Astrocyte of the cerebellum (primary cell): ENCODE measurements around the gene PMS1.

Experiments
- DNase-seq: peaks from one replicate; pipeline ENCODE4 v3.0.0-alpha.2; 2011; ENCODE audit warnings: low read depth
- H3K4me3 ChIP-seq: 2 replicates; pipeline ENCODE4 v1.5.1; 2011; ENCODE audit warnings: mild to moderate bottlenecking, low read depth, low read length, moderate library complexity
- in situ Hi-C: cut with HindIII; loops from 2 replicates; pipeline ENCODE4 v1.10.0; 2017; ENCODE audit warnings: low sequenced_read_pairs
- TF ChIP-seq, protein P1 (sequence below): IDR thresholded peaks from 2 replicates; pipeline ENCODE4 v1.5.1; 2012; ENCODE audit warnings: low read length, low read depth, moderate library complexity, mild to moderate bottlenecking; ENCODE audit errors: missing control alignments

The PMS1 gene

DNA sequence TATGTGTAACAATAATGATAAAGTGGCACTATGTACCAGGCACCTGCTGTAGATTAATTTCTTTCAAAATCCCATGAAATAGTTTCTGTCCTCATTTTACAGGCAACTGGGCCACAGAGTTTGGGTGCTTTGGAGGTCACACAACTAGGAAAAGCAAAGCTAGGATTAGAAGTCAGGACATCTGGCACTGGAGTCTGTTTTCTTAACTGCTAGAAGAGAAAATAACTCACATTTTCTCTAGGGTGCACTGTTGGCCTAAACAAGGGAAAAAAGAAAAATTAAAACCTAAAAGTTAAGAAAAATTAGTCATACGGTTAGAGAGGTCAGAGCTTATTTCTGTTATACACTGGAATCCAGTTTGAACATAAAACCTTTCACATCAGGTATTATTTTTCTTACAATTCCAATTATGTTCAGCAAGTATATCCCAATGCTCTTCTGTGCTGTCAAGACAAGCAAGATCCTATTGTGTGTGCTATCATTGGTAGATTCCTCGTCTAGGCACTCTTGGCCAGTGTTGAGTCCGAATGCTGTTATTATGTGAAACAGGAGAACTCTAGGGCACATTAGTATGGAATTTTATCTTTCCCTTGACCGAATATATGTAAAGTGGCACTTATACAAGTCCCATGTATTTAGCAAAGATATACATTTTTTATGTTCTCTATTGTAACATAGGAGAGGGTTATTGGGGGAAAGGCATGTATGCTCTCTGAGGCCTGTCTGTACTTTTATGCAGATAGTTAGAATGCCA, 20.2 kb upstream of the PMS1 start:
- H3K4me3 ChIP-seq: no peak overlapping the region
- TF ChIP-seq, protein P1, sequence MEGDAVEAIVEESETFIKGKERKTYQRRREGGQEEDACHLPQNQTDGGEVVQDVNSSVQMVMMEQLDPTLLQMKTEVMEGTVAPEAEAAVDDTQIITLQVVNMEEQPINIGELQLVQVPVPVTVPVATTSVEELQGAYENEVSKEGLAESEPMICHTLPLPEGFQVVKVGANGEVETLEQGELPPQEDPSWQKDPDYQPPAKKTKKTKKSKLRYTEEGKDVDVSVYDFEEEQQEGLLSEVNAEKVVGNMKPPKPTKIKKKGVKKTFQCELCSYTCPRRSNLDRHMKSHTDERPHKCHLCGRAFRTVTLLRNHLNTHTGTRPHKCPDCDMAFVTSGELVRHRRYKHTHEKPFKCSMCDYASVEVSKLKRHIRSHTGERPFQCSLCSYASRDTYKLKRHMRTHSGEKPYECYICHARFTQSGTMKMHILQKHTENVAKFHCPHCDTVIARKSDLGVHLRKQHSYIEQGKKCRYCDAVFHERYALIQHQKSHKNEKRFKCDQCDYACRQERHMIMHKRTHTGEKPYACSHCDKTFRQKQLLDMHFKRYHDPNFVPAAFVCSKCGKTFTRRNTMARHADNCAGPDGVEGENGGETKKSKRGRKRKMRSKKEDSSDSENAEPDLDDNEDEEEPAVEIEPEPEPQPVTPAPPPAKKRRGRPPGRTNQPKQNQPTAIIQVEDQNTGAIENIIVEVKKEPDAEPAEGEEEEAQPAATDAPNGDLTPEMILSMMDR: no peak
- in situ Hi-C loops: no loop called here
- DNase-seq: no peak

DNA sequence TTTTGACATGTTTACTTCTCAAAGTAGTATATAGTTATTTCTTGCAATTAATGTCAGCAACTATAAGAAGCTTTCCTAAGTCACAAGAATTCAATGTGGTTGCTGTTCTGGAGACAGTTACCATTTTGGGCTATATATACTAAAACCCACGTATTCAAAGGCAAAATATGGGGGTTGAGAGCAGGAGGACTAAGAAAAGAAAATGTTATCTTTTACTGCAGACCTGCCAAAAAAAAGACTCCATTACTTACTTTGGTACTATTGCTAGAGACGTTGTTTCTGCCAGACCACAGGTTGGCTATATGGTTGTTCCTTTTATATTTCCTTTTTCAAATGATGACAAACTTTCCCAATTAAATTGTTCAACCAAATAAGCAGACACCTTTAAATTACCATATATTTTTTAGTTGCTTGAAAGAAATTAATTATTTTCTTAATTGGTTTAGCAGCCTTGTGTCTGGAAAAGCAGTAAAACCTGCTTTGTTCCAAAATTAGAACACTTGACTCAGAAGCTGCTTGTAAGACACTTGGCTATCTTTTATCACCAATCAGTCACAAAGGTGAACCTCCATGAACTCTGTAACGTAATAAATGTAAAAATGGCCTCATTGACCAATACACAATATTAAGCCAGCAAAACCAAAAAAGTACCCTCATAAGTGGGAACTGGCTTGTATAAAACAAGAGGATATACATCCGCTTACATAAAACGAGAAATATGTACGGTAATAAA, 13.5 kb upstream of the PMS1 start:
- no peak overlapping the region for H3K4me3 ChIP-seq
- in situ Hi-C loops: no loop called here
- TF ChIP-seq, protein P1: no peak
- no peak for DNase-seq

DNA sequence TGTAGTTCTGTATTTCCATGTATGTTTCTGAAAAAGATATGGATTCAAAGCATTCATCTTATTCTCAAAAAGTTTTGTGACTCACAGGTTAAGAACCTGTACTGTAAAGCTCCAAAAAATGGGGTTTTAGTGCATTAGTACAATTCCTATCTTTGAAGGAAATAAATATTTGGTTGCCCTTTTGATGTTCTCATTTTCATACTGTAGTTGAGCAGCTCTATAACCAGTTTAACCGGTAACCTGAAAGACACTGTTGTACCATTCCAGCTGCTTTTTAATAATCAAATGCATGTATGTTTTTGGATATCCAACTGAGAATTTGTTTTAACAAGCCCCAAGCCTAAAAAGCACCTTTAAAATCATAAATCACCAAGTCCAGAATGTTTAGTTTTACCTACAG, 12.0 kb upstream of the PMS1 start:
- TF ChIP-seq, protein P1: no peak
- no peak for DNase-seq
- in situ Hi-C loops: no loop called here
- no peak overlapping the region for H3K4me3 ChIP-seq

DNA sequence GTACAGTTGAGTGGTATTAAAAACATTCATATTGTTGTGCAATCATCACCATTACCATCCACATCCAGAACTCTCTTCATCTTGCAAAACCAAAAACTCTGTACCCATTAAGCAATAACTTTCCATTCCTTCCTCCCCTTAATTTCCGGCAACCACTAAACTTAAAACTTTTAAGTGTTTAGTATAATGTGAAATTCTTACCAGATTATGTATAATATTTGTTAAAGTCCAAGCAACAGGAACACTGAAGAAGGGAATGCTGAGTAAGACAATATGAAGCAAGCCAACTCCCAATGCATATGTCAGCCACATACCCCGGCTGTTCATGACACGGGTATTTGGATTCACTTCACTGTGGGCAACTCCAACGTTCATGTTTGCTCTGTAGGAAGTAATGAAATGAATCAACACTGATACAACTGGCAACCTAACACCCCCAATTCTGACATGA, 2.0 kb upstream of the PMS1 start:
- TF ChIP-seq, protein P1: no peak
- peak overlapping the region; percentile 78 for H3K4me3 ChIP-seq
- in situ Hi-C loops: no loop called here
- DNase-seq: no peak

DNA sequence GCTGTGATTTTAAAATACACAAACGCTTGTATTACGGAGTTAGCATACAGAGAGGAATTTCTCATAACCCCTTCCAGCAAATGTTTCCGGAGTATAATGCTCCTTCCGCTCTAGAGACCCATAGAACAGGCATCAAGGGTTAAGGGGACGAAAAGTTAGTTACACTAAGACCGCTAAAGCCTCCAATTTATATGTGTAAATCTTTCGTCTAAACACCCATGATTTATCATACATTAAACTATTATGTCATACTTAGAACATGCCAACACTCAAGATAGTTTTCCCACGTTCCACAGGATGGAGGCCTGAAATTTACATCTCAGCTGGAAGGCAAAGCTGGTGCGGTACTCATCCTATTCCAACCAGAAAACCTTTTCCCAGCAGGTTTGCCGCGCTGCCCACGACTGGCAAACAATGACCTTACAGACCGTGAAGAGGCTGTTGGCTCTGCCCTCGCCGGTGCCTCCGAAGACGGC, 761 bp upstream of the PMS1 start:
- in situ Hi-C loops: no loop called here
- peak; percentile 8 for DNase-seq
- TF ChIP-seq, protein P1: no peak
- peak overlapping the region; percentile 78 for H3K4me3 ChIP-seq

DNA sequence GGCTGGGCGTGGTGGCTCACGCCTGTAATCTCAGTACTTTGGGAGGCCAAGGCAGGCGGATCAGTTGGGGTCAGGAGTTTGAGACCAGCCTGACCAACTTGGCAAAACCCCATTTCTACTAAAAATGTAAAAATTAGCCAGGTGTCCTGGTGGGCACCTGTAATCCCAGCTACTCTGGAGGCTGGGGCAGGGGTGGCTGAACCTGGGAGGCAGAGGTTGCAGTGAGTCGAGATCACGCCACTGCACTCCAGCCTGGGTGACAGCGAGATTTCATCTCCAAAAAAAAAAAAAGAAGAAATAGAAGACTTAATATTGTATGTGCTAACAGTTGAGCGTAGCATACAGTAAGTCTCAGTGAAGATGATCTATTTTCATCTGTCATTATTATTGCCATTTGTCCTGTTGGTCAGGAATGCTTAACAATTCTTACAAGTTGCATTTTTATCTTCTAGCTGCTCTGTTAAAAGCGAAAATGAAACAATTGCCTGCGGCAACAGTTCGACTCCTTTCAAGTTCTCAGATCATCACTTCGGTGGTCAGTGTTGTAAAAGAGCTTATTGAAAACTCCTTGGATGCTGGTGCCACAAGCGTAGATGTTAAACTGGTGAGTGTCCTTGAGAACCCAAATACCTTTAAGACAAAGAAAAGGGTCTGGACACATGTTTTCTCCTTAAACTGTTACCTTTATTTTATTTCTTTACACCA, 7.2 kb downstream of the PMS1 start:
- H3K4me3 ChIP-seq: no peak overlapping the region
- in situ Hi-C loops: no loop called here
- DNase-seq: no peak
- TF ChIP-seq, protein P1: no peak
